H1 (cell line): ENCODE measurements around the gene CACNB2. TPM values are rescaled to one million over a fixed set of nuclear protein-coding genes. Genes with fewer than 3 reads are reported as not detected.

Experiments used
- CTCF ChIA-PET: fragments of 300-600 bp; sonication (Branson Sonifier 250); formaldehyde crosslinking; loops from one replicate; lab custom pipeline; 2021; ENCODE audit not compliant: partially characterized antibody; lab: Charles Lee
- POLR2A ChIA-PET: fragments of 300-600 bp; sonication (Branson Sonifier 250); formaldehyde crosslinking; loops from one replicate; lab custom pipeline; 2021; ENCODE audit warnings: inconsistent platforms; ENCODE audit not compliant: partially characterized antibody; lab: Charles Lee
- DNase-seq, 2 experiments: peaks; one replicate each; pipeline versions ENCODE4 v3.0.0 to v3.0.0-alpha.2; 2010 to 2022; ENCODE audit warnings: low spot score in 2 of 2, low read depth in 1 of 2, mixed read lengths in 1 of 2
- FAIRE-seq: peaks from 2 replicates; lab custom pipeline; 2011; peaks lifted over from hg19 to GRCh38; lab: Jason Lieb, UNC
- H2AFZ ChIP-seq: 2 replicates; pipeline ENCODE4 v1.8.1; 2012; ENCODE audit warnings: low read length, inconsistent platforms
- H2AK5ac ChIP-seq: 2 replicates; pipeline ENCODE4 v1.6.1; 2013; ENCODE audit warnings: low read depth, low read length
- H2BK120ac ChIP-seq: replicated peaks from 2 replicates; pipeline ENCODE3; 2013; ENCODE audit warnings: low read depth, low read length, inconsistent platforms
- H2BK12ac ChIP-seq: 2 replicates; pipeline ENCODE4 v1.6.1; 2013; ENCODE audit warnings: low read depth, low read length
- H2BK15ac ChIP-seq: 2 replicates; pipeline ENCODE4 v1.6.1; 2013; ENCODE audit warnings: low read length
- H2BK20ac ChIP-seq: 2 replicates; pipeline ENCODE4 v1.6.1; 2013; ENCODE audit warnings: low read length
- H2BK5ac ChIP-seq: 2 replicates; pipeline ENCODE4 v1.6.1; 2013; ENCODE audit warnings: low read depth, low read length
- H3K14ac ChIP-seq: 2 replicates; pipeline ENCODE4 v1.6.1; 2013; ENCODE audit warnings: inconsistent platforms; ENCODE audit not compliant: insufficient read length
- H3K18ac ChIP-seq: 2 replicates; pipeline ENCODE4 v1.6.1; 2013; ENCODE audit warnings: low read length; ENCODE audit errors: extremely low read depth
- H3K23ac ChIP-seq: 2 replicates; pipeline ENCODE4 v1.6.1; 2013; ENCODE audit warnings: inconsistent platforms; ENCODE audit not compliant: insufficient read length
- H3K23me2 ChIP-seq: 2 replicates; pipeline ENCODE4 v1.6.1; 2013; ENCODE audit warnings: low read depth, low read length
- H3K27ac ChIP-seq: 2 replicates; pipeline ENCODE4 v1.6.1; 2011; ENCODE audit warnings: low read depth, low read length, inconsistent platforms
- H3K27me3 ChIP-seq, 4 experiments: replicated peaks in 1 of 4; 1 replicate in 1 of 4; 2 replicates in 3 of 4; pipeline versions ENCODE4 v1.6.1 to v1.8.1; 2011 to 2013; ENCODE audit warnings: low read length in 3 of 4, mild to moderate bottlenecking in 3 of 4, inconsistent platforms in 2 of 4, mixed read lengths in 2 of 4, moderate library complexity in 1 of 4; ENCODE audit not compliant: control insufficient read depth in 3 of 4, insufficient read depth in 3 of 4; ENCODE audit errors: extremely low read depth in 1 of 4
- H3K36me3 ChIP-seq, 4 experiments: 2 replicates each; pipeline versions ENCODE4 v1.6.1 to v1.8.1; 2011 to 2013; ENCODE audit warnings: mild to moderate bottlenecking in 4 of 4, low read length in 3 of 4, moderate library complexity in 2 of 4, control low read depth in 1 of 4, inconsistent platforms in 1 of 4; ENCODE audit not compliant: insufficient read depth in 4 of 4, control insufficient read depth in 2 of 4
- H3K4ac ChIP-seq: replicated peaks from 2 replicates; pipeline ENCODE3; 2013; ENCODE audit warnings: low read length, low read depth, mixed read lengths, inconsistent platforms; ENCODE audit not compliant: insufficient read length
- H3K4me1 ChIP-seq, 4 experiments: replicated peaks in 1 of 4; 1 replicate in 1 of 4; 2 replicates in 3 of 4; pipeline versions ENCODE4 v1.6.1 to v1.8.1; 2011 to 2013; ENCODE audit warnings: low read length in 3 of 4, inconsistent platforms in 2 of 4, mixed read lengths in 1 of 4; ENCODE audit not compliant: insufficient read depth in 4 of 4, control insufficient read depth in 3 of 4
- H3K4me2 ChIP-seq, 2 experiments: 2 replicates each; pipeline versions ENCODE4 v1.6.1 to v1.8.1; 2011 to 2013; ENCODE audit warnings: low read depth in 2 of 2, low read length in 2 of 2, control low read depth in 1 of 2, inconsistent platforms in 1 of 2, mild to moderate bottlenecking in 1 of 2; ENCODE audit not compliant: insufficient read depth in 1 of 2
- H3K4me3 ChIP-seq, 4 experiments: fragments of 200-600, 300-600 bp in 1 of 4; sonication (generic), shearing (Covaris generic), sonication (Bioruptor Twin) in 1 of 4; 2 replicates each; pipeline versions ENCODE4 v1.5.1 to v1.8.1; 2011 to 2016; ENCODE audit warnings: low read length in 4 of 4, low read depth in 3 of 4, control low read depth in 2 of 4, inconsistent platforms in 2 of 4, mild to moderate bottlenecking in 2 of 4, mixed read lengths in 1 of 4, moderate library complexity in 1 of 4; ENCODE audit not compliant: insufficient read depth in 2 of 4; ENCODE audit errors: extremely low read depth in 1 of 4
- H3K56ac ChIP-seq: replicated peaks from 2 replicates; pipeline ENCODE3; 2013; ENCODE audit warnings: low read depth, mild to moderate bottlenecking, mixed read lengths, low read length, inconsistent platforms; ENCODE audit not compliant: insufficient read length
- H3K79me1 ChIP-seq: 2 replicates; pipeline ENCODE4 v1.6.1; 2013; ENCODE audit warnings: low read depth, low read length, control low read depth
- H3K79me2 ChIP-seq, 2 experiments: 2 replicates each; pipeline versions ENCODE4 v1.6.1 to v1.8.1; 2012 to 2013; ENCODE audit warnings: low read length in 2 of 2, mild to moderate bottlenecking in 2 of 2, inconsistent platforms in 1 of 2; ENCODE audit not compliant: insufficient read depth in 2 of 2, control insufficient read depth in 1 of 2
- H3K9ac ChIP-seq, 4 experiments: replicated peaks in 1 of 4; 1 replicate in 1 of 4; 2 replicates in 3 of 4; pipeline versions ENCODE4 v1.6.1 to v1.8.1; 2011 to 2013; ENCODE audit warnings: low read depth in 3 of 4, low read length in 3 of 4, control low read depth in 2 of 4, mild to moderate bottlenecking in 2 of 4, moderate library complexity in 2 of 4, inconsistent platforms in 1 of 4; ENCODE audit errors: extremely low read depth in 1 of 4
- H3K9me3 ChIP-seq, 2 experiments: 2 replicates each; pipeline versions ENCODE4 v1.6.1 to v1.8.1; 2012 to 2013; ENCODE audit warnings: mild to moderate bottlenecking in 2 of 2, moderate library complexity in 2 of 2, control low read depth in 1 of 2, inconsistent platforms in 1 of 2, low read depth in 1 of 2, low read length in 1 of 2, mixed read lengths in 1 of 2; ENCODE audit not compliant: insufficient read depth in 2 of 2
- H4K20me1 ChIP-seq, 2 experiments: replicated peaks in 1 of 2; 2 replicates each; pipeline versions ENCODE3 to v1.8.1; 2011 to 2013; ENCODE audit warnings: inconsistent platforms in 2 of 2, low read length in 2 of 2, mild to moderate bottlenecking in 1 of 2; ENCODE audit not compliant: insufficient read depth in 2 of 2, control insufficient read depth in 1 of 2
- H4K5ac ChIP-seq: 2 replicates; pipeline ENCODE4 v1.6.1; 2013; ENCODE audit warnings: low read length, low read depth, mixed read lengths, inconsistent platforms; ENCODE audit not compliant: insufficient read length
- H4K8ac ChIP-seq: 2 replicates; pipeline ENCODE4 v1.8.0; 2013; ENCODE audit warnings: mild to moderate bottlenecking, moderate library complexity, low read length, inconsistent platforms; ENCODE audit not compliant: insufficient read depth; ENCODE audit errors: extremely low read depth
- H4K91ac ChIP-seq: replicated peaks from 2 replicates; pipeline ENCODE3; 2013; ENCODE audit warnings: low read length, mixed read lengths, inconsistent platforms; ENCODE audit not compliant: insufficient read length
- GTF2F1 ChIP-seq: IDR thresholded peaks from 2 replicates; pipeline ENCODE4 v1.6.1; 2012; ENCODE audit warnings: low read depth, low read length, improper control_type of control experiment, borderline replicate concordance
- NRF1 ChIP-seq: IDR thresholded peaks from 2 replicates; pipeline ENCODE4 v1.6.1; 2011; ENCODE audit warnings: mild to moderate bottlenecking, low read depth, low read length, improper control_type of control experiment
- RAD21 ChIP-seq, 2 experiments: IDR thresholded peaks in 1 of 2; conservative IDR thresholded peaks in 1 of 2; 2 replicates each; pipeline ENCODE4 v1.6.1; 2011; ENCODE audit warnings: low read depth in 2 of 2, low read length in 2 of 2, improper control_type of control experiment in 1 of 2, inconsistent platforms in 1 of 2, mild to moderate bottlenecking in 1 of 2, moderate library complexity in 1 of 2
- WGBS, 2 experiments: shearing (Covaris generic) in 1 of 2; methylation state at CpG; one replicate each; pipeline versions ENCODE4 v1.1.6 to v1.1.7; 2013 to 2015; ENCODE audit warnings: low lambda C conversion rate in 2 of 2, mixed read lengths in 2 of 2, inconsistent platforms in 1 of 2, low coverage in 1 of 2, missing lambda C conversion rate in 1 of 2; ENCODE audit not compliant: insufficient replicate concordance in 2 of 2, insufficient coverage in 1 of 2, insufficient read length in 1 of 2; ENCODE audit errors: extremely low coverage in 1 of 2, missing lambda C conversion rate in 1 of 2; 5-methylcytosine and 5-hydroxymethylcytosine counted together
- polyA plus RNA-seq, 7 experiments: library from polyadenylated mRNA; depleted of rRNA in 3 of 7; stranded (reverse) in 5 of 7; unstranded in 2 of 7; fragments of >200 nt in 5 of 7; fragments of 200-250 nt in 2 of 7; gene quantifications; 1 replicate in 5 of 7; 2 replicates in 1 of 7; 4 replicates in 1 of 7; pipeline versions ENCODE4 v1.2.1 to v1.2.3, GENCODE V29; 2011 to 2013; ENCODE audit warnings: missing spikeins in 2 of 7, mixed read lengths in 2 of 7
- total RNA-seq: library from RNA; stranded (reverse); fragmentation: NEBNext Ultra II Directional; extraction: Animal tissue kit (Norgen Biotek cat#: 25700); gene quantifications from 2 replicates; pipeline ENCODE4 v1.2.1, GENCODE V29; 2021
- TF ChIP-seq, protein P1 (sequence below), 3 experiments: IDR thresholded peaks; 1 replicate in 2 of 3; 2 replicates in 1 of 3; pipeline versions ENCODE4 v1.5.1 to v1.6.1; 2011; ENCODE audit warnings: low read length in 3 of 3, mild to moderate bottlenecking in 3 of 3, inconsistent platforms in 2 of 3, low read depth in 1 of 3, moderate library complexity in 1 of 3; ENCODE audit not compliant: insufficient read depth in 1 of 3; ENCODE audit errors: control extremely low read depth in 1 of 3

Gene CACNB2
- total and polyA plus RNA-seq, 2 of the 8 experiments (the other 6 are each of a cell fraction or from before 2014, with no cell fraction given), result 2.4 to 3.2 TPM

DNA sequence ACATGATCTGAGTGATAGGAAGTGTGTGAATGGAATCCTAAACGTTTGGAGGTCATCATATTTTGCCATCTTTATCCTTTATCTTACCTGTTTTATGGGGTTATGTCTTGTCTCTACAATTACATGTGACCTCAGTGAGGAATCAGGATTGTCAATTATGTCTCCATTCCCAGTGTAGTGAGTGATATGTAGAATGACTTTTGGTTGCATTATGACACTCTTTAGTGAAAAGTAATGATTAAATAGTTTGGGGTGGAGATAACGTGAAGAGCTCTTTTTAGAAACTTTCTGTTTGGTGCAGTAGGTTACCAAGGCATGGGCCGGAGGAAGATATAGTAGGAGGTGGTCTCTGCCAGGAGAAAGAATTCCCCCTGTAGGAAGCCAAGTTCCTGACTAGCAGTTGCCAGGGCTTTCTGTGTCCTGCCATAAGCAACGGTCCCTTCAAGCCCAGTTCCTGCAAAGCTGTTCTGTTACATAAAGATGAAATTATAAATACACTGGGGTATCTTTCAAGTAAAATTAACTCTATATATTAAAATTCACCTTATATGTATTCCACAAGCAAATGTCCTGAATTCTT is 282.9 kb downstream of the CACNB2 start:
- H3K18ac ChIP-seq, result no peak overlapping the region
- H3K56ac ChIP-seq, result no peak overlapping the region
- POLR2A ChIA-PET, result interaction anchor here (0.6 kb wide), 1 partner anchor 9 kb away, joined by 4 read pairs; no protein-coding TSS in a partner anchor
- no peak overlapping the region for H2BK120ac ChIP-seq
- no peak overlapping the region for H3K4ac ChIP-seq
- H2AFZ ChIP-seq, result no peak overlapping the region
- H3K4me2 ChIP-seq, result no peak overlapping the region
- 72% methylated on average over 4 of the region's 4 CpGs; no CpG with 5 or more reads in 1 of the 2 experiments for WGBS, 2 experiments
- TF ChIP-seq GTF2F1 (no peak), NRF1 (no peak), RAD21 (IDR thresholded peaks at IDR 0.05 in 1 of 2, conservative IDR thresholded peaks at IDR 0.05 in 1 of 2; ENCODE audit: low read depth in 2 of 2, low read length in 2 of 2) (peak in 1 of 2 experiments; percentile 7; a peak in 1 of 4 replicates)
- TF ChIP-seq, protein P1, sequence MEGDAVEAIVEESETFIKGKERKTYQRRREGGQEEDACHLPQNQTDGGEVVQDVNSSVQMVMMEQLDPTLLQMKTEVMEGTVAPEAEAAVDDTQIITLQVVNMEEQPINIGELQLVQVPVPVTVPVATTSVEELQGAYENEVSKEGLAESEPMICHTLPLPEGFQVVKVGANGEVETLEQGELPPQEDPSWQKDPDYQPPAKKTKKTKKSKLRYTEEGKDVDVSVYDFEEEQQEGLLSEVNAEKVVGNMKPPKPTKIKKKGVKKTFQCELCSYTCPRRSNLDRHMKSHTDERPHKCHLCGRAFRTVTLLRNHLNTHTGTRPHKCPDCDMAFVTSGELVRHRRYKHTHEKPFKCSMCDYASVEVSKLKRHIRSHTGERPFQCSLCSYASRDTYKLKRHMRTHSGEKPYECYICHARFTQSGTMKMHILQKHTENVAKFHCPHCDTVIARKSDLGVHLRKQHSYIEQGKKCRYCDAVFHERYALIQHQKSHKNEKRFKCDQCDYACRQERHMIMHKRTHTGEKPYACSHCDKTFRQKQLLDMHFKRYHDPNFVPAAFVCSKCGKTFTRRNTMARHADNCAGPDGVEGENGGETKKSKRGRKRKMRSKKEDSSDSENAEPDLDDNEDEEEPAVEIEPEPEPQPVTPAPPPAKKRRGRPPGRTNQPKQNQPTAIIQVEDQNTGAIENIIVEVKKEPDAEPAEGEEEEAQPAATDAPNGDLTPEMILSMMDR (IDR thresholded peaks at IDR 0.05; ENCODE audit: control extremely low read depth in 1 of 3, insufficient read depth in 1 of 3, low read depth in 1 of 3, low read length in 3 of 3), result peak in 2 of 3 experiments; percentile 6 to 30; a peak in 2 of 4 replicates
- no peak overlapping the region for H4K5ac ChIP-seq
- no peak overlapping the region for H4K8ac ChIP-seq
- no peak overlapping the region for H2BK12ac ChIP-seq
- CTCF ChIA-PET, result interaction anchor here (0.6 to 1.6 kb wide), 3 partner anchors 8 to 22 kb away, joined by 3 to 4 read pairs (median 3); no protein-coding TSS in a partner anchor
- no peak overlapping the region for H2BK15ac ChIP-seq
- H3K23ac ChIP-seq, result no peak overlapping the region
- H3K27ac ChIP-seq, result no peak overlapping the region
- no peaks in the 10 kb centered on the region for H3K23me2 ChIP-seq
- no peak for DNase-seq
- no peaks in the 10 kb centered on the region for H4K20me1 ChIP-seq
- no peaks in the 10 kb centered on the region; the same call in 1 of the 2 replicates for H3K79me1 ChIP-seq
- no peak overlapping the region for H2AK5ac ChIP-seq
- no peak overlapping the region for H3K4me3 ChIP-seq
- H3K4me1 ChIP-seq, result peaks cover 0 to 5% (median 2%) of the 10 kb centered on the region in 4 experiments; a peak in 2 of 7 replicates
- H4K91ac ChIP-seq, result no peak overlapping the region
- H3K14ac ChIP-seq, result no peak overlapping the region
- FAIRE-seq, result no peak
- no peaks in the 10 kb centered on the region for H3K36me3 ChIP-seq
- no peak overlapping the region for H3K9ac ChIP-seq
- H2BK20ac ChIP-seq, result no peak overlapping the region
- H2BK5ac ChIP-seq, result no peak overlapping the region
- no peaks in the 10 kb centered on the region for H3K9me3 ChIP-seq
- no peaks in the 10 kb centered on the region for H3K79me2 ChIP-seq
- H3K27me3 ChIP-seq, result no peaks in the 10 kb centered on the region
